ENCODE results near the gene TIMP4. TPM values are rescaled to one million over a fixed set of nuclear protein-coding genes. Genes with fewer than 3 reads are reported as not detected.

The TIMP4 gene
- total RNA-seq, 1 donor from 2014 or later, result 78.9 TPM

DNA sequence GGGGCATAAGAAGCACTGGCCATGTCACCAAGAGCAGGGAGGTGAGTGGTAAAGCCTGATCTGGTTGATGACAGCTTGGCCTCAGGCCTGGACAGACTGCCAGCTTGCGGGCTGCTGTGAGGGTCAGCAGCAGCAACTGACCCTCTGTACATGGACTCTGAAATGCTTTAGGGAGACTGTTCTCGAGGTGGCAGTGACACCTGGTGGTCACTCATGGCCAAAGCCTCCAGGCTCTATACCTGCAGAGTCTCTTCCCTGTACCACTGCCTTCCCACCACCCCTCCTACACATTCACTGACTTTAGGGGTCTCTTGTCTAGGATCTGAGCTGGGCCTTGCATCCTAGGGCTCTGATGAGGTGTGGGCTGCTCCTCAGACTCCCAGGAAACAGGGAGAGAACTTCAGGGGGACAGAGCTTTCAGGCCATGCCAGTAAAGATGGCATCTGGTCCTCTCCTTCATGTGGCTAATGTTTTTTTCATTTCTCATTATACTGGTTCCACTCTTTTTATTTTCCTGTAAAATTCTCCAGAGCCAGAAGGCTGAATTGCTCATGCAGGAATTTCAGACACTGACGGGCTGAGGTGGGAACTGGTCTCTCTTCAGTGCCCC is 17.2 kb upstream of the TIMP4 start:
- peaks cover 5 to 32% of the 10 kb centered on the region in 2 donors for H3K4me1 ChIP-seq
- H3K4me3 ChIP-seq, result no peak overlapping the region
- DNase-seq (ENCODE audit: low spot score in 2 of 2), result peak in 1 of 2 donors; percentile 82
- no peaks in the 10 kb centered on the region for H3K27me3 ChIP-seq
- TF ChIP-seq, protein P1, sequence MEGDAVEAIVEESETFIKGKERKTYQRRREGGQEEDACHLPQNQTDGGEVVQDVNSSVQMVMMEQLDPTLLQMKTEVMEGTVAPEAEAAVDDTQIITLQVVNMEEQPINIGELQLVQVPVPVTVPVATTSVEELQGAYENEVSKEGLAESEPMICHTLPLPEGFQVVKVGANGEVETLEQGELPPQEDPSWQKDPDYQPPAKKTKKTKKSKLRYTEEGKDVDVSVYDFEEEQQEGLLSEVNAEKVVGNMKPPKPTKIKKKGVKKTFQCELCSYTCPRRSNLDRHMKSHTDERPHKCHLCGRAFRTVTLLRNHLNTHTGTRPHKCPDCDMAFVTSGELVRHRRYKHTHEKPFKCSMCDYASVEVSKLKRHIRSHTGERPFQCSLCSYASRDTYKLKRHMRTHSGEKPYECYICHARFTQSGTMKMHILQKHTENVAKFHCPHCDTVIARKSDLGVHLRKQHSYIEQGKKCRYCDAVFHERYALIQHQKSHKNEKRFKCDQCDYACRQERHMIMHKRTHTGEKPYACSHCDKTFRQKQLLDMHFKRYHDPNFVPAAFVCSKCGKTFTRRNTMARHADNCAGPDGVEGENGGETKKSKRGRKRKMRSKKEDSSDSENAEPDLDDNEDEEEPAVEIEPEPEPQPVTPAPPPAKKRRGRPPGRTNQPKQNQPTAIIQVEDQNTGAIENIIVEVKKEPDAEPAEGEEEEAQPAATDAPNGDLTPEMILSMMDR (IDR thresholded peaks at IDR 0.05), result peak; percentile 81 to 91 (median 84)
- peaks cover 0 to 13% of the 10 kb centered on the region in 2 donors for H3K9me3 ChIP-seq
- H3K36me3 ChIP-seq, result no peaks in the 10 kb centered on the region
- intact Hi-C loops (cut with DNase I), result loop anchor here (5.0 to 10.0 kb wide), 2 partner anchors 306 to 501 kb away; partner anchors contain the start of gene TSEN2
- no peak overlapping the region for H3K27ac ChIP-seq

- Histone ChIP-seq H3K27ac (peak overlapping the region in 1 of 2 donors; percentile 51), H3K27me3 (no peaks in the 10 kb centered on the region), H3K4me3 (no peak overlapping the region), H3K9me3 (peaks cover 0 to 13% of the 10 kb centered on the region in 2 donors), H3K4me1 (peaks cover 5 to 29% of the 10 kb centered on the region in 2 donors), H3K36me3 (no peaks in the 10 kb centered on the region)
- TF ChIP-seq, protein P1 (IDR thresholded peaks at IDR 0.05), result no peak
- no peak for DNase-seq (ENCODE audit: low spot score in 2 of 2)
- intact Hi-C loops (cut with DNase I), result loop anchor here (5.0 to 10.0 kb wide), 2 partner anchors 307 to 500 kb away; partner anchors contain the start of gene TSEN2
Measured at GRCh38 chr3:12175137-12175593, 16.5 kb upstream of the TIMP4 start.

- Histone ChIP-seq H3K36me3 (no peaks in the 10 kb centered on the region), H3K27me3 (no peaks in the 10 kb centered on the region), H3K9me3 (peaks cover 0 to 13% of the 10 kb centered on the region in 2 donors), H3K4me1 (peaks cover 0 to 7% of the 10 kb centered on the region in 2 donors), H3K4me3 (no peak overlapping the region), H3K27ac (peak overlapping the region; percentile 41 to 45)
- TF ChIP-seq, protein P1 (IDR thresholded peaks at IDR 0.05), result no peak
- DNase-seq (ENCODE audit: low spot score in 2 of 2), result peak in 1 of 2 donors; percentile 76
- intact Hi-C loops (cut with DNase I), result loop anchor here (10.0 kb wide), 1 partner anchor 495 kb away; no protein-coding TSS in a partner anchor
Measured at GRCh38 chr3:12170207-12170606, 11.5 kb upstream of the TIMP4 start.

GRCh38 chr3:12165909-12166308 is 7.2 kb upstream of the TIMP4 start:
- no peak for DNase-seq (ENCODE audit: low spot score in 2 of 2)
- TF ChIP-seq, protein P1 (IDR thresholded peaks at IDR 0.05), result peak in 1 of 3 experiments; percentile 9
- H3K36me3 ChIP-seq, result no peaks in the 10 kb centered on the region
- H3K27me3 ChIP-seq, result no peaks in the 10 kb centered on the region
- intact Hi-C loops (cut with DNase I), result no loop called here
- peaks cover 0 to 4% of the 10 kb centered on the region in 2 donors for H3K4me1 ChIP-seq
- H3K27ac ChIP-seq, result no peak overlapping the region
- H3K9me3 ChIP-seq, result no peaks in the 10 kb centered on the region
- no peak overlapping the region for H3K4me3 ChIP-seq

DNA sequence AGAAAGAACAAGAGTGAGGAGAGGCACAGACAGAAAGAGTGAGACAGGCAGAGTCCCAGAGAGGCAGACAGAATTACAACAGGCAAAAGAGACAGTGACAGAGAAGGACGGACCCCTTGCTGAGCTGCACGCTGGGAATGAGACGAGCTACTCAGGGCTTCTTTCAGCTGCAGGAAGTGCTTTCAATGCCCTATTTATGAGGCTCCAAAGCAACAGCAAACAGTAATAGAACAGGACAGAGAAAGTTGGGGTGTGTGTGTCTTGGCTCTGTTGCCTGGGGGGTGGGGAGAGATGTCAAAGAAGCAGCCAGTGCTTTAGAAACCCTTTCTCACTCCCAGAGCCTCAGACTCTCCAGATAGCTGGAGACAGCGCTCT is 502 bp upstream of the TIMP4 start:
- peak overlapping the region; percentile 41 to 64 for H3K4me3 ChIP-seq
- peaks cover 0 to 12% of the 10 kb centered on the region in 2 donors for H3K4me1 ChIP-seq
- intact Hi-C loops (cut with DNase I), result no loop called here

More for the DNA sequence above, 502 bp upstream of the TIMP4 start:
- no peaks in the 10 kb centered on the region for H3K9me3 ChIP-seq
- TF ChIP-seq, protein P1 (IDR thresholded peaks at IDR 0.05), result no peak
- H3K27ac ChIP-seq, result peak overlapping the region in 1 of 2 donors; percentile 39
- no peaks in the 10 kb centered on the region for H3K27me3 ChIP-seq
- no peaks in the 10 kb centered on the region for H3K36me3 ChIP-seq
- DNase-seq (ENCODE audit: low spot score in 2 of 2), result no peak
